HG02938 (cell line): ENCODE measurements around the gene SLC19A1.

Experiments
- ATAC-seq: cut with Tn5 transposase; IDR thresholded peaks from one replicate; pipeline ENCODE4 v1.9.1; 2021; ENCODE audit warnings: mild to moderate bottlenecking, moderate library complexity; ENCODE audit not compliant: unreplicated experiment

Gene SLC19A1

GRCh38 chr21:45472445-45473365 lies 69.5 kb downstream of the SLC19A1 start:
- no peak for ATAC-seq

- ATAC-seq, result no peak
Measured at GRCh38 chr21:45471525-45472221, 70.6 kb downstream of the SLC19A1 start.

GRCh38 chr21:45470773-45471524 lies 71.3 kb downstream of the SLC19A1 start:
- ATAC-seq, result no peak

- no peak for ATAC-seq
Measured at GRCh38 chr21:45470087-45470515, 72.1 kb downstream of the SLC19A1 start.

- no peak for ATAC-seq
Measured at GRCh38 chr21:45469273-45470086, 72.8 kb downstream of the SLC19A1 start.

- ATAC-seq, result no peak
Measured at GRCh38 chr21:45468971-45469272, 73.3 kb downstream of the SLC19A1 start.

GRCh38 chr21:45468051-45468970 lies 73.9 kb downstream of the SLC19A1 start:
- no peak for ATAC-seq

GRCh38 chr21:45467221-45467779 lies 74.9 kb downstream of the SLC19A1 start:
- ATAC-seq, result no peak

GRCh38 chr21:45466330-45467220 lies 75.7 kb downstream of the SLC19A1 start:
- ATAC-seq, result no peak

- ATAC-seq, result no peak
Measured at GRCh38 chr21:45465611-45466329, 76.5 kb downstream of the SLC19A1 start.

- ATAC-seq, result no peak
Measured at GRCh38 chr21:45465105-45465504, 77.1 kb downstream of the SLC19A1 start.

GRCh38 chr21:45464309-45464708 lies 77.9 kb downstream of the SLC19A1 start:
- no peak for ATAC-seq

GRCh38 chr21:45463871-45464270 lies 78.4 kb downstream of the SLC19A1 start:
- ATAC-seq, result no peak

- ATAC-seq, result no peak
Measured at GRCh38 chr21:45461806-45462341, 80.4 kb downstream of the SLC19A1 start.

GRCh38 chr21:45461369-45461750 lies 80.9 kb downstream of the SLC19A1 start:
- ATAC-seq, result no peak

GRCh38 chr21:45460611-45461368 lies 81.5 kb downstream of the SLC19A1 start:
- no peak for ATAC-seq
